Left lobe of liver (tissue), 2 donors: ENCODE measurements around the gene CACNA2D1. TPM values are rescaled to one million over a fixed set of nuclear protein-coding genes. Genes with fewer than 3 reads are reported as not detected.
"Not testable (repeated sequence)": the region's sequence is repeated elsewhere in the genome, so short reads cannot be mapped to it uniquely, and the experiment has no call there.

Experiments
- ATAC-seq: fragments of 200-7000 bp; cut with Tn5 transposase; one replicate; pipeline ENCODE4 v1.9.1; 2020; ENCODE audit warnings: mild to moderate bottlenecking, moderate library complexity
- DNase-seq: peaks from one replicate; pipeline ENCODE4 v3.0.0-alpha.2; 2020; ENCODE audit warnings: low spot score
- total RNA-seq: library from RNA; stranded (reverse); gene quantifications from one replicate; pipeline ENCODE4 v1.2.1, GENCODE V29; 2021
- donor health status: DM: no; HTN: no; CAD: no; lungs with moderate emphysema.
- donor health status: DM: no; HTN: yes; CAD: no.

Gene CACNA2D1
- total RNA-seq, 1 donor from 2014 or later: 0.91 TPM

- no peak for ATAC-seq
- DNase-seq: no peak
Measured at GRCh38 chr7:82395147-82395546, 48.4 kb downstream of the CACNA2D1 start.

GRCh38 chr7:82393840-82394220 is 49.7 kb downstream of the CACNA2D1 start:
- no peak for DNase-seq
- no peak for ATAC-seq

GRCh38 chr7:82393076-82393839 is 50.3 kb downstream of the CACNA2D1 start:
- ATAC-seq: no peak
- DNase-seq: no peak

- DNase-seq (no peak), ATAC-seq (no peak)
Measured at GRCh38 chr7:82390936-82391335, 52.6 kb downstream of the CACNA2D1 start.

GRCh38 chr7:82389876-82390275 is 53.7 kb downstream of the CACNA2D1 start:
- no peak for DNase-seq

GRCh38 chr7:82388138-82388537 is 55.4 kb downstream of the CACNA2D1 start:
- ATAC-seq (no peak), DNase-seq (no peak)

More at GRCh38 chr7:82389876-82390275, 53.7 kb downstream of the CACNA2D1 start:
- ATAC-seq: no peak

- not testable (repeated sequence) for ATAC-seq
Measured at GRCh38 chr7:82386571-82386970, 57.0 kb downstream of the CACNA2D1 start.

GRCh38 chr7:82384779-82385178 is 58.8 kb downstream of the CACNA2D1 start:
- ATAC-seq (no peak), DNase-seq (no peak)

More at GRCh38 chr7:82386571-82386970, 57.0 kb downstream of the CACNA2D1 start:
- DNase-seq: not testable (repeated sequence)

- DNase-seq: no peak
- ATAC-seq: no peak
Measured at GRCh38 chr7:82384051-82384464, 59.5 kb downstream of the CACNA2D1 start.

- DNase-seq (no peak), ATAC-seq (no peak)
Measured at GRCh38 chr7:82382276-82382675, 61.3 kb downstream of the CACNA2D1 start.

- DNase-seq (no peak), ATAC-seq (no peak)
Measured at GRCh38 chr7:82376739-82377138, 66.8 kb downstream of the CACNA2D1 start.

GRCh38 chr7:82375713-82376112 is 67.9 kb downstream of the CACNA2D1 start:
- ATAC-seq: no peak
- DNase-seq: no peak

GRCh38 chr7:82375129-82375528 is 68.4 kb downstream of the CACNA2D1 start:
- no peak for DNase-seq
- ATAC-seq: no peak

GRCh38 chr7:82373926-82374635 is 69.5 kb downstream of the CACNA2D1 start:
- DNase-seq (no peak), ATAC-seq (no peak)

- DNase-seq: no peak
- no peak for ATAC-seq
Measured at GRCh38 chr7:82364671-82365070, 78.9 kb downstream of the CACNA2D1 start.

GRCh38 chr7:82364048-82364447 is 79.5 kb downstream of the CACNA2D1 start:
- ATAC-seq: no peak
- no peak for DNase-seq

- no peak for DNase-seq
- no peak for ATAC-seq
Measured at GRCh38 chr7:82362129-82362706, 81.4 kb downstream of the CACNA2D1 start.

- ATAC-seq: no peak
Measured at GRCh38 chr7:82360591-82361368, 82.8 kb downstream of the CACNA2D1 start.

GRCh38 chr7:82359426-82359825 is 84.2 kb downstream of the CACNA2D1 start:
- ATAC-seq: no peak
- no peak for DNase-seq

More at GRCh38 chr7:82360591-82361368, 82.8 kb downstream of the CACNA2D1 start:
- no peak for DNase-seq

GRCh38 chr7:82358923-82359322 is 84.7 kb downstream of the CACNA2D1 start:
- ATAC-seq: no peak
- no peak for DNase-seq

- ATAC-seq: no peak
- no peak for DNase-seq
Measured at GRCh38 chr7:82358009-82358578, 85.5 kb downstream of the CACNA2D1 start.
